GM23338 (cell line): ENCODE data around the gene PAX5.
A peak's percentile ranks its signal among the peaks of the same experiment; 100 is the strongest.

Source experiments
- CREB1 ChIP-seq: fragments of 250-450 bp; sonication (Bioruptor Pico); IDR thresholded peaks from 2 replicates; pipeline ENCODE4 v1.5.0; 2020; ENCODE audit warnings: low read depth, mild to moderate bottlenecking, moderate library complexity
- CTCF ChIP-seq, 2 experiments: fragments of 200-600 bp in 1 of 2; sonication (generic) in 1 of 2; conservative IDR thresholded peaks; 2 replicates each; pipeline versions ENCODE4 v1.5.1 to v1.6.1; 2016 to 2017; ENCODE audit warnings: antibody characterized with exemption in 2 of 2, low read depth in 2 of 2, mild to moderate bottlenecking in 2 of 2, moderate library complexity in 1 of 2
- EZH2 ChIP-seq: fragments of 200-600 bp; sonication (generic); IDR thresholded peaks from one replicate; pipeline ENCODE4 v1.8.0; 2017; ENCODE audit warnings: antibody characterized with exemption, mild to moderate bottlenecking, low read depth; ENCODE audit not compliant: unreplicated experiment
- EZH2phosphoT487 ChIP-seq: fragments of 200-600 bp; sonication (generic); IDR thresholded peaks from one replicate; pipeline ENCODE4 v1.8.1; 2018; ENCODE audit warnings: antibody characterized with exemption; ENCODE audit not compliant: unreplicated experiment
- NANOG ChIP-seq: IDR thresholded peaks from 2 replicates; pipeline ENCODE4 v1.6.1; 2016; ENCODE audit warnings: antibody characterized with exemption, borderline replicate concordance
- POLR2AphosphoS5 ChIP-seq: IDR thresholded peaks from 2 replicates; pipeline ENCODE4 v1.6.1; 2016; ENCODE audit warnings: antibody characterized with exemption, low read depth
- REST ChIP-seq: IDR thresholded peaks from one replicate; pipeline ENCODE4 v1.6.1; 2018; ENCODE audit warnings: antibody characterized with exemption; ENCODE audit not compliant: unreplicated experiment

GRCh38 chr9:37002413-37003217, 31.5 kb downstream of the PAX5 start:
- TF ChIP-seq CTCF (conservative IDR thresholded peaks at IDR 0.05; ENCODE audit: low read depth in 2 of 2) (no peak), POLR2AphosphoS5 (no peak), EZH2 (peak; percentile 76), EZH2phosphoT487 (no peak), REST (no peak), NANOG (no peak), CREB1 (no peak)
